ENCODE data around the gene PMFBP1. TPM values are rescaled to one million over a fixed set of nuclear protein-coding genes. Genes with fewer than 3 reads are reported as not detected.

PMFBP1 gene
- total and polyA plus RNA-seq, 2 experiments from 2014 or later: 2.6 to 3.3 TPM

GRCh38 chr16:72126429-72126765 lies 45.6 kb downstream of the PMFBP1 start (continued):
- TF ChIP-seq, protein P1, sequence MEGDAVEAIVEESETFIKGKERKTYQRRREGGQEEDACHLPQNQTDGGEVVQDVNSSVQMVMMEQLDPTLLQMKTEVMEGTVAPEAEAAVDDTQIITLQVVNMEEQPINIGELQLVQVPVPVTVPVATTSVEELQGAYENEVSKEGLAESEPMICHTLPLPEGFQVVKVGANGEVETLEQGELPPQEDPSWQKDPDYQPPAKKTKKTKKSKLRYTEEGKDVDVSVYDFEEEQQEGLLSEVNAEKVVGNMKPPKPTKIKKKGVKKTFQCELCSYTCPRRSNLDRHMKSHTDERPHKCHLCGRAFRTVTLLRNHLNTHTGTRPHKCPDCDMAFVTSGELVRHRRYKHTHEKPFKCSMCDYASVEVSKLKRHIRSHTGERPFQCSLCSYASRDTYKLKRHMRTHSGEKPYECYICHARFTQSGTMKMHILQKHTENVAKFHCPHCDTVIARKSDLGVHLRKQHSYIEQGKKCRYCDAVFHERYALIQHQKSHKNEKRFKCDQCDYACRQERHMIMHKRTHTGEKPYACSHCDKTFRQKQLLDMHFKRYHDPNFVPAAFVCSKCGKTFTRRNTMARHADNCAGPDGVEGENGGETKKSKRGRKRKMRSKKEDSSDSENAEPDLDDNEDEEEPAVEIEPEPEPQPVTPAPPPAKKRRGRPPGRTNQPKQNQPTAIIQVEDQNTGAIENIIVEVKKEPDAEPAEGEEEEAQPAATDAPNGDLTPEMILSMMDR (conservative IDR thresholded peaks at IDR 0.05; ENCODE audit: low read depth in 2 of 2): no peak
- TF ChIP-seq ZNF114 (CRISPR knock-in tag; IDR thresholded peaks at IDR 0.05): no peak
- TF ChIP-seq, protein P2, sequence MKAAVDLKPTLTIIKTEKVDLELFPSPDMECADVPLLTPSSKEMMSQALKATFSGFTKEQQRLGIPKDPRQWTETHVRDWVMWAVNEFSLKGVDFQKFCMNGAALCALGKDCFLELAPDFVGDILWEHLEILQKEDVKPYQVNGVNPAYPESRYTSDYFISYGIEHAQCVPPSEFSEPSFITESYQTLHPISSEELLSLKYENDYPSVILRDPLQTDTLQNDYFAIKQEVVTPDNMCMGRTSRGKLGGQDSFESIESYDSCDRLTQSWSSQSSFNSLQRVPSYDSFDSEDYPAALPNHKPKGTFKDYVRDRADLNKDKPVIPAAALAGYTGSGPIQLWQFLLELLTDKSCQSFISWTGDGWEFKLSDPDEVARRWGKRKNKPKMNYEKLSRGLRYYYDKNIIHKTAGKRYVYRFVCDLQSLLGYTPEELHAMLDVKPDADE (IDR thresholded peaks at IDR 0.05): no peak
- TF ChIP-seq CREB1 (CRISPR knock-in tag; IDR thresholded peaks at IDR 0.05; ENCODE audit: low read depth): no peak
- no peak for TF ChIP-seq ZNF331 (CRISPR knock-in tag; IDR thresholded peaks at IDR 0.05; ENCODE audit: low read depth)
- TF ChIP-seq EZH2 (IDR thresholded peaks at IDR 0.05; ENCODE audit: low read depth, unreplicated experiment): no peak
- no peak for TF ChIP-seq NANOG (IDR thresholded peaks at IDR 0.05; ENCODE audit: borderline replicate concordance)
- no peak for TF ChIP-seq EZH2phosphoT487 (IDR thresholded peaks at IDR 0.05; ENCODE audit: unreplicated experiment)

DNA sequence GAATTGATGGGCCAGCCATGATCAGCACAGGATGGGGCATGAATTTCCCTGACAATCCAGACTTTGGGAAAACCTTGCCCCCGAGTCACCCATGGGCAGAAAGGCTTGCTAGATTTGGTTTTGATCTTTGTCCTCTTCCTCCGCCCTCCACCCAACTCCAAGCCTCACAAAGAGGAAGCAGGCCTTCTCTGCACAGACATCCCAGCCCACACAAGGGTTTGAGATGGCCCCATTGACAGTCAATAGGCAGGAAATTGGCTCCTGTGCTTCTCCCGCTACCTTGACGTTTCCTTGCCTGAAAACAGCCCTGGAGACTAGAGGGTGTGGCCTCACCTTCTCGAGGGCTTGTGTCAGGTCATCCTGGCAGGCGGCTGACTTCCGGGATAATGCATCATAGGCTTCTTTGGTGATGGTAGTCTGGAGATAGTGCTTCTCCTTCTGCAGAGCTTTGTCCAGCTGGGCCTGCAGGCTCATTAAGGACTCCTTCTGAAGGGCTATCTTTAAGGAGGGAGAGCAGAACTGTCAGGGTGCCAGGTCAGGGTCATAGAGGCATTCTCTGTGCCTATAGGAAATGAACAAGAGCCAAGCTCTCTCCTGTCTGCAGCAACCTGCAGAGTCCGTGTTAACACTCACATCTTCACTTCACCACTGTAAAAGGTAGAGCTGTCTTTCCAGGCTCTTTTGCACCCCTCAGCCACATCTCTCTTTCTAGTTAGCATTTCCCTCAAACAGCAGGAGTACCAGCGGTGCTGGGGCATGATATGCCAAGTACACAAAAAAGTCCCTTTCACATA lies 46.1 kb downstream of the PMFBP1 start:
- H3K36me3 Mint-ChIP-seq (ENCODE audit: low read depth): no peaks in the 10 kb centered on the region
- no peaks in the 10 kb centered on the region for H3K9me3 Mint-ChIP-seq
- H3K4me1 Mint-ChIP-seq: peaks cover 21% of the 10 kb centered on the region
- Histone ChIP-seq H2AFZ (peak overlapping the region; percentile 33; the same call in 1 of the 2 replicates), H3K27ac (ENCODE audit: low read depth) (no peak overlapping the region), H3F3A (replicated peaks; ENCODE audit: low read depth) (no peaks in the 10 kb centered on the region), H3K9me2 (ENCODE audit: insufficient read depth) (no peaks in the 10 kb centered on the region), H3K4me2 (no peak overlapping the region), H4K20me1 (replicated peaks; ENCODE audit: insufficient read depth) (no peaks in the 10 kb centered on the region), H3K4me3 (no peak overlapping the region), H3K79me2 (replicated peaks; ENCODE audit: insufficient read depth) (no peaks in the 10 kb centered on the region), H3K4me1 (ENCODE audit: insufficient read depth) (no peaks in the 10 kb centered on the region; the same call in none of the 2 replicates), H3K27me3 (ENCODE audit: insufficient read depth) (no peaks in the 10 kb centered on the region), H3K36me3 (ENCODE audit: insufficient read depth) (no peaks in the 10 kb centered on the region)
- H3K27me3 Mint-ChIP-seq (ENCODE audit: insufficient read depth, low read depth, poor library complexity): peaks cover 12% of the 10 kb centered on the region
- H3K27ac Mint-ChIP-seq: peak overlapping the region; percentile 30; the same call in 1 of the 2 replicates
- no peak overlapping the region for H3K4me3 Mint-ChIP-seq
- no peak for ATAC-seq
- DNase-seq (ENCODE audit: low spot score): no peak
- TF ChIP-seq EZH2 (IDR thresholded peaks at IDR 0.05; ENCODE audit: low read depth, unreplicated experiment) (no peak), NANOG (IDR thresholded peaks at IDR 0.05; ENCODE audit: borderline replicate concordance) (no peak), REST (IDR thresholded peaks at IDR 0.05; ENCODE audit: unreplicated experiment) (no peak), JUNB (IDR thresholded peaks at IDR 0.05; ENCODE audit: unreplicated experiment) (no peak), STAT1 (IDR thresholded peaks at IDR 0.05; ENCODE audit: unreplicated experiment) (no peak), ZNF331 (CRISPR knock-in tag; IDR thresholded peaks at IDR 0.05; ENCODE audit: low read depth) (no peak), ZNF114 (CRISPR knock-in tag; IDR thresholded peaks at IDR 0.05) (no peak), POLR2AphosphoS5 (IDR thresholded peaks at IDR 0.05; ENCODE audit: low read depth) (no peak), CREB1 (CRISPR knock-in tag; IDR thresholded peaks at IDR 0.05; ENCODE audit: low read depth) (no peak)
- TF ChIP-seq, protein P2 (IDR thresholded peaks at IDR 0.05): no peak
- TF ChIP-seq, protein P1 (conservative IDR thresholded peaks at IDR 0.05; ENCODE audit: low read depth in 2 of 2): no peak
